Left lung (tissue), 10 donors: ENCODE measurements around the gene HLA-DPA1. TPM values are rescaled to one million over a fixed set of nuclear protein-coding genes. Genes with fewer than 3 reads are reported as not detected.

Experiments used
- ATAC-seq: fragments of 200-7000 bp; cut with Tn5 transposase; one replicate; pipeline ENCODE4 v1.9.1; 2020; ENCODE audit warnings: moderate library complexity
- DNase-seq, 4 donors: peaks; one replicate each; pipeline ENCODE4 v3.0.0-alpha.2; 2013 to 2020
- H3K27ac ChIP-seq, 2 donors: fragments of 200-600 bp; sonication (generic) in 1 of 2; one replicate each; pipeline versions ENCODE4 v1.5.0 to v1.8.0; 2020 to 2021
- H3K27me3 ChIP-seq, 2 donors: fragments of 200-600 bp; sonication (generic) in 1 of 2; one replicate each; pipeline versions ENCODE4 v1.5.0 to v1.8.0; 2020 to 2021
- H3K36me3 ChIP-seq, 2 donors: fragments of 200-600 bp; sonication (generic) in 1 of 2; one replicate each; pipeline versions ENCODE4 v1.5.0 to v1.8.0; 2020 to 2021
- H3K4me1 ChIP-seq, 2 donors: fragments of 200-600 bp; one replicate each; pipeline ENCODE4 v1.8.0; 2021
- H3K4me3 ChIP-seq, 2 donors: fragments of 200-600 bp; sonication (generic) in 1 of 2; one replicate each; pipeline versions ENCODE4 v1.5.0 to v1.8.0; 2020 to 2021; ENCODE audit warnings: mild to moderate bottlenecking in 1 of 2
- H3K9me3 ChIP-seq, 2 donors: fragments of 200-600 bp; sonication (generic) in 1 of 2; one replicate each; pipeline versions ENCODE4 v1.5.0 to v1.8.0; 2020 to 2021
- intact Hi-C, 2 donors: fragments of 100-400 bp; cut with DNase I; formaldehyde crosslinking; loops; one replicate each; pipeline versions ENCODE4 v1.11.2 to v1.14.2; 2022
- polyA plus RNA-seq, 6 donors: library from polyadenylated mRNA; unstranded; fragments of 120-200 nt; gene quantifications; one replicate each; pipeline ENCODE4 v1.2.1, GENCODE V29; 2013; ENCODE audit not compliant: insufficient read length in 6 of 6
- total RNA-seq, 2 donors: library from RNA; stranded (reverse); fragmentation: NEBNext Ultra II Directional; extraction: Animal tissue kit (Norgen Biotek cat#: 25700); gene quantifications; one replicate each; pipeline ENCODE4 v1.2.1, GENCODE V29; 2021
- TF ChIP-seq, protein P1 (sequence below), 2 donors: fragments of 200-600 bp; sonication (generic) in 1 of 2; IDR thresholded peaks; one replicate each; pipeline versions ENCODE4 v1.5.0 to v1.8.0; 2021; ENCODE audit warnings: antibody characterized with exemption in 2 of 2
- donor health status: DM: no; HTN: yes; CAD: no.
- donor health status: DM: no; HTN: no; CAD: no.

Gene HLA-DPA1
- total and polyA plus RNA-seq, 8 donors = 14.9 to 476 (median 38.9) TPM

GRCh38 chr6:33053230-33053629, 20.2 kb downstream of the HLA-DPA1 start:
- H3K27me3 ChIP-seq = no peaks in the 10 kb centered on the region
- no peaks in the 10 kb centered on the region for H3K36me3 ChIP-seq
- peaks cover 0 to 7% of the 10 kb centered on the region in 2 donors for H3K4me1 ChIP-seq
- no peak overlapping the region for H3K27ac ChIP-seq
- TF ChIP-seq, protein P1, sequence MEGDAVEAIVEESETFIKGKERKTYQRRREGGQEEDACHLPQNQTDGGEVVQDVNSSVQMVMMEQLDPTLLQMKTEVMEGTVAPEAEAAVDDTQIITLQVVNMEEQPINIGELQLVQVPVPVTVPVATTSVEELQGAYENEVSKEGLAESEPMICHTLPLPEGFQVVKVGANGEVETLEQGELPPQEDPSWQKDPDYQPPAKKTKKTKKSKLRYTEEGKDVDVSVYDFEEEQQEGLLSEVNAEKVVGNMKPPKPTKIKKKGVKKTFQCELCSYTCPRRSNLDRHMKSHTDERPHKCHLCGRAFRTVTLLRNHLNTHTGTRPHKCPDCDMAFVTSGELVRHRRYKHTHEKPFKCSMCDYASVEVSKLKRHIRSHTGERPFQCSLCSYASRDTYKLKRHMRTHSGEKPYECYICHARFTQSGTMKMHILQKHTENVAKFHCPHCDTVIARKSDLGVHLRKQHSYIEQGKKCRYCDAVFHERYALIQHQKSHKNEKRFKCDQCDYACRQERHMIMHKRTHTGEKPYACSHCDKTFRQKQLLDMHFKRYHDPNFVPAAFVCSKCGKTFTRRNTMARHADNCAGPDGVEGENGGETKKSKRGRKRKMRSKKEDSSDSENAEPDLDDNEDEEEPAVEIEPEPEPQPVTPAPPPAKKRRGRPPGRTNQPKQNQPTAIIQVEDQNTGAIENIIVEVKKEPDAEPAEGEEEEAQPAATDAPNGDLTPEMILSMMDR (IDR thresholded peaks at IDR 0.05) = no peak
- ATAC-seq (no peak), DNase-seq (no peak)
- no peaks in the 10 kb centered on the region for H3K9me3 ChIP-seq
- intact Hi-C loops = no loop called here
- no peak overlapping the region for H3K4me3 ChIP-seq

GRCh38 chr6:33052627-33053026, 20.8 kb downstream of the HLA-DPA1 start:
- TF ChIP-seq, protein P1 (IDR thresholded peaks at IDR 0.05) = no peak
- peaks cover 0 to 5% of the 10 kb centered on the region in 2 donors for H3K4me1 ChIP-seq
- H3K27ac ChIP-seq = no peak overlapping the region
- no peaks in the 10 kb centered on the region for H3K27me3 ChIP-seq
- no peak overlapping the region for H3K4me3 ChIP-seq
- H3K9me3 ChIP-seq = no peaks in the 10 kb centered on the region
- intact Hi-C loops = no loop called here
- no peak for ATAC-seq
- no peak for DNase-seq
- no peaks in the 10 kb centered on the region for H3K36me3 ChIP-seq

DNA sequence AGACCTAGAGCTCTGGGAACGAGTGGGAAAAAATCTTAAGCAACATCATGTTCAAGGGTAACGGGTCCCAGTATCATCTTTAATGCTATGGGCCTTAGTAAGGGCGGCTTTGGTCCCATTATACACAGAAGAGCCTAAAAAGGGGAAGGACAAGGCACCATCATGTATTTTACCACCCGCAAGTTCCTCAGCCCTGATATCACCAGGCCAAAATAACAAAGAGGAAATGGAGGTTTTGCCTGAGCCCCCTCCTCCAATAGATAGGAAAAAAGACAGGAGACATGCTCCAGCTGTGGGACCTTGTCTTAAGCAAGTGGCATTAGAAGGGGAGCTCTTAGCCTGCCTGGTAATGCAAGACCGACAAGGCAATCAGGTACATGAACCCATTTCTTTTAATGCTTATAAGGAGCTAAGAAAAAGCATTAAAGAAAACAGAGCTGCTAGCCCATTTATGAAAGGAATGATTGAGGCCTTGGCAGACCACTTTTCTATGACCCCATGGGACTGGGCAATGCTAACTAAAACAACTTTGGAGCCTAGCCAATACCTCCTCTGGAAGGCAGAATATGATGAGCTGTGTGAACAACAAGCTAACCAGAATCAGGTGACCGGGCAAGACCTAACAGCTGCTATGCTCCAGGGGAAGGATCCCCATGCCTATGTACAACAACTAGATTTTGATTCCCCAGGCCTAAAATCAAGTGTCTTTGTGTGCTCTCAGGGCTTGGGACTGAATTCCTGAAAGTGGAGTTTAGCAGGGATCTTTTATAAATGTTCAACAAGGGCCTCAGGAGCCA, 23.2 kb downstream of the HLA-DPA1 start:
- ATAC-seq = no peak
- Histone ChIP-seq H3K9me3 (no peaks in the 10 kb centered on the region), H3K27me3 (no peaks in the 10 kb centered on the region), H3K36me3 (no peaks in the 10 kb centered on the region), H3K27ac (no peak overlapping the region), H3K4me3 (no peak overlapping the region), H3K4me1 (no peaks in the 10 kb centered on the region)
- intact Hi-C loops = no loop called here
- TF ChIP-seq, protein P1 (IDR thresholded peaks at IDR 0.05) = no peak
- no peak for DNase-seq

DNA sequence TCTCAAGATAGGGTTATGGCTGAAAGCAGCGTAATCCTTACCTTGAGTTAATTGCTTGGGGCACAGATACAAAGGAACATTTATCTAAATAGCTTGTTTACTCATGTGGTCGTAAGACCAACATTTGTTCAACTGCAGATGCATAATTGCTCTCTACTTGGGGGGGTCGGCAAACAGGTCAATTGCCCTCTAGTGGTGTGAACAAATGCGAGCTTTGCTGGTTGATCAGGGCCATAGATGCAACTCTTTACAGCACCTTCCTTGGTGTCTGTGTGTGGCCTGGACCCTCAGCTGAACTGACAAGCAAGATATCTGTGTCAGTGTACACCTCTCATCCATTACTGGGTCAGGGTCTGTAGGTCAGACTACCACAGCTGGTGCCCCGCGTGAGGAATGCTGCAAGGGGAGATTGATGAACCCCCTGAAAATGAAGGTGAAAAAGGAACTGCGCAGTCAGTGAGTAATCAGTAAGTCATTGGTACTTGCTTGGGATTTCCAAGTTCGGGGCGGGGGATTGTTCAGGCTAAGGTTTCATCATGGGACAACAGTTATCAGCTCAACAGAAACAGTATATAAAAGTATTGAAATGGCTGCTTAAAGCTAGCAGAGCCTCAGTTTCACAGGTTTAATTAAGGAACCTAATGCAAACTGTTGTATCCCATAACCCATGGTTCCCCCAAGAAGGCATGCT, 24.0 kb downstream of the HLA-DPA1 start:
- Histone ChIP-seq H3K4me3 (no peak overlapping the region), H3K9me3 (no peaks in the 10 kb centered on the region), H3K4me1 (no peaks in the 10 kb centered on the region), H3K27ac (no peak overlapping the region), H3K27me3 (no peaks in the 10 kb centered on the region), H3K36me3 (no peaks in the 10 kb centered on the region)
- TF ChIP-seq, protein P1 (IDR thresholded peaks at IDR 0.05) = no peak
- DNase-seq = no peak
- ATAC-seq = no peak
- intact Hi-C loops = no loop called here

DNA sequence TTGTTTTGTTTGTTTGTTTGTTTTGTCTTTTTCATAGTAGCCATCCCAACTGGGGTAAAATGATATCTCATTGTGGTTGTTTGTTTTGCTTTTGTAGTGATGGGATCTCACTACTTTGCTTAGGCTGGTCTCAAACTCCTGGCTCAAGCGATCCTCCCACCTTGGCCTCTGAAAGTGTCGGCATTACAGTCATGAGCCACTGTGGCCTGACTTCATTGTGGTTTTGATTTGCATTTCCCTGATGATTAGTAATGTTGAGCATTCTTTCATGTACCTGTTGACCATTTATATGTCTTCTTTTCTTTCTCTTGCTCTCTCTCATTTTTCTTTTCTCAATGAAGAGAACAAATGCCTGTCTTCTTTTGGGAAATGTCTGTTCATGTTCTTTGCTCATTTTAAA, 33.3 kb downstream of the HLA-DPA1 start:
- Histone ChIP-seq H3K4me1 (no peaks in the 10 kb centered on the region), H3K27me3 (no peaks in the 10 kb centered on the region), H3K36me3 (no peaks in the 10 kb centered on the region), H3K4me3 (no peak overlapping the region), H3K27ac (no peak overlapping the region), H3K9me3 (no peaks in the 10 kb centered on the region)
- ATAC-seq (no peak), DNase-seq (no peak)
- TF ChIP-seq, protein P1 (IDR thresholded peaks at IDR 0.05) = no peak
- intact Hi-C loops = no loop called here
